IPS-11a (cell line): ENCODE results near the gene SPATA31C2.
"Not testable (repeated sequence)": the region's sequence is repeated elsewhere in the genome, so short reads cannot be mapped to it uniquely, and the experiment has no call there.

Experiments
- H3K4me3 ChIP-seq: one replicate; pipeline ENCODE4 v1.5.1; 2013; ENCODE audit warnings: low read depth, low read length, control low read depth

The SPATA31C2 gene

GRCh38 chr9:88138375-88138774 is at the start of gene SPATA31C2:
TSS of gene SPATA31C2 (minus strand) at chr9:88138475. CDS start at chr9:88138446, 29 bp downstream.
- H3K4me3 ChIP-seq = not testable (repeated sequence)

DNA sequence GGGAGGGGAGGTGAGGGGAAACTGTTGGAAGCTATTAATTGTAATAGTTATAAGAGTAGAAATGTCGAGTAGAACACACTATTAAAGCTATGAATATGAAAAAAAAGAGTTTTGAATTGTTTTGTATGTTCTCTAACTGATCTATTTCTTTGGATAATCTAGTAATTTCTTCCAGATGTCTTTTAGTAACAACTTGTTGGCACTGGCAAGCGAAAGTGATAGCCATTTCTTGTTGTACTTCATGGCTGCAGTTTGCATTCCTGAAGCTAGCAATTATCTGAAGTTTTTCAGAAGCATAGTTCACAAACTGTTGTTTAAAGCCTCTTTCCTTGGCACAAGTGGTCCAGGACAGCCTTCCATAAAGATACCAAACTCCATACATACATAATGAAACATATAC is 49.4 kb upstream of the SPATA31C2 start:
- H3K4me3 ChIP-seq = no peak overlapping the region

GRCh38 chr9:88186495-88187110 is 48.3 kb upstream of the SPATA31C2 start:
- H3K4me3 ChIP-seq = no peak overlapping the region

DNA sequence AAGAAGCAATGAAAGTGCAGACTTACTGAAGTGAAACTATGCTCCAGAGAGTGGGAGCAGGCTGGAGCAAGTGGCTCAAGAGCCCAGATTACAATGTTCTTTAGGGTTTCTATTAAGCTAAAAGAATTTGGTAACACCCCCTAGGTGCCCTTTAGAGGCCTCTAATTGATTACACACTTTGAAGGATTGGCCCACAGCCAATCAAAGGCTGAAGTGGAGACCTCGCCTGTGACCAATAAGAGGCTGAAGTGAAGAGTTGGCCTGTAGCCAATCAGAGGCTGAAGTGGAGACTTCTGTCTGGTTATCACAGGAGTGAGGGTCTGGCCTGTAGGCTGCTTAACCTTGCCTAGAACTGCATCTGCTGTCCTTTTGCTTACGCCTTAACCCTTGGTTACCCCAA is 46.7 kb upstream of the SPATA31C2 start:
- H3K4me3 ChIP-seq = no peak overlapping the region

GRCh38 chr9:88183798-88184495 is 45.7 kb upstream of the SPATA31C2 start:
- no peak overlapping the region for H3K4me3 ChIP-seq

GRCh38 chr9:88182501-88182900 is 44.2 kb upstream of the SPATA31C2 start:
- H3K4me3 ChIP-seq = no peak overlapping the region

DNA sequence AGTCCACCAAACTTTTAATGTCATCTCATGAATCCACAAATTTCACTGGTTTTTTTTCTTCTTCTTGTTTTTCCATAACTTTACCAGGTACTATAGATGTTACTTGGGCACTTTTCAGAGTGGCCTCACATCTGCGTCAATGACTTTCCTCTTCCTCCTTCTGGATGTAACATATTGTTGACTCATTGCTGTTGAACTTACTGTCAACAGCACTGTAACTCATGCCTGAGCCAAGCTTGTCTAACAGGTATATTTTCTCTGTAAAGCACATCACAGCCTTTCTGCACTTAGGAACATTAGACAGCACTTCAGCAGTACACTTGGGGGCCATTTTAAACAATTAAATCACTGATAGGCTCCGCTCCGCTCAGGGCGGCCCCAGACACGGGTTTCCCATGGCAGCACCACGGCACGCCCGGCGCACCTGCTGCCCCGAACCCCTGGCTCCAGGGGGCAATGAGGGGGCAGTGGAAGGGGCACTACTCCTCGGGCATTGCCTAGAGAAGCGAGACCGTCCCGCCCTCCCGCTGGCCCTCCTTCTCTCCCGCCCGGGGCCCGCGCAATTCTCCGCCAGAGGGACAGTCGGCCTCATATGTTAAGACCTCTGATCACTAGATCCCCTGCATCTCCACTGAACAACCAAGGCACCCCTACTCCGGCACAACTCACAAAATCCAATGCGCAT is 41.9 kb upstream of the SPATA31C2 start:
- no peak overlapping the region for H3K4me3 ChIP-seq

GRCh38 chr9:88179062-88179521 is 40.8 kb upstream of the SPATA31C2 start:
- H3K4me3 ChIP-seq = no peak overlapping the region

DNA sequence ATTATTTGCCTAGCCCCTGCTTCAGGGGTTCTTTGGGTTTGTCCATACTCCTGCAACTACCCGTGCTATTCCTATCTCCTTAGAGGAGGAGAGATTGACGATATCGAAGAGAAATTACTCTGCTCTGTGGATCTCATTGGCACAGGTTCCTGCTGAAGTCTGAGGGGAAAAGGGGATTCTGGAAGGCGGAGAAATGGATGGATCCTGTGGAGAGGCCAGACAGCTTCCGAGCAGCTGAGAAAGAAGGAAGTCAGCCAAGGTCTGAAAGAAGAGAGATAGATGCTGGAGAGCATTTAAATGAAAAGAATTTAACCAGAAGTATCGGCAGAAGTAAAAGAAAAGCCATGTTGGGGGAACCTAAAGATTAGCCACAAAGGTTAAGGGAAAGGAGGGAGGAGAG is 40.4 kb upstream of the SPATA31C2 start:
- H3K4me3 ChIP-seq = no peak overlapping the region

DNA sequence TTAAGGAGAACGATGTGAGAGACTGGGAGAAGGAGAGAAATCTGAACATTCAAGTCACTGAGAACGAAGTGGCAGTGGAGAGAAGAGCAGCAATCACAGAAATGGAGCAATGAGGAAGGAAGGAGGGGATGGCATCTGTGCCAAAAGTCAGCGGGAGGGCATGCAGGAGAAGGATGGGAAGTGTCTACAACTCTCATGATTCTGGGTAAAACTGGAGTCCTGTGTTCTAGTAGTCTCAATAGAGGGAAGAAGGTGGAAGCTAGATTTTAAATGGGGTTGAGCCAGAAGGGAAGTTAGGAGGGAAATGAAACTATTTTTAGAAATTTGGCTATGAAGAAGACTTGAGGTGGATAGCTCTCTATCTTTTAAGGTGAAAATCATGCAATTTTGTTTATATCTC is 39.1 kb upstream of the SPATA31C2 start:
- H3K4me3 ChIP-seq = no peak overlapping the region

DNA sequence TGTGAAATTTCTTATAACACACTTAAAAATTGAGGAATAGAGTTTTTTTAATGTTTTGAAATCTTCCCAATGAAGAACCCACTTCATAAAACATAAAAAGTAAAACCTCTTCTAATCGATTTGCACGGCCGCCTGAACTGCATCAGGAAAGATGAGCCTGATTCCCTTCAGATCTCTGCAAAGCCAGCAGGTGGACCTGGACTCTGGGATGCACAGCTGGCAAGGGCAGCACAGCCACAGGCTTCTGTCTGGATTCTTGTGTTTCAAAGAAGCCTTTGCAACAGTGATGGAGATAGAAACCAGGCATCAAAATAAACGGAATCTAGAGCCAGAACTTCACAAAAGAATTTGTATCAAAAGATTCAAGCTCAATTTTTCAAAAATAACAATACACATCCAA is 36.0 kb upstream of the SPATA31C2 start:
- no peak overlapping the region for H3K4me3 ChIP-seq

DNA sequence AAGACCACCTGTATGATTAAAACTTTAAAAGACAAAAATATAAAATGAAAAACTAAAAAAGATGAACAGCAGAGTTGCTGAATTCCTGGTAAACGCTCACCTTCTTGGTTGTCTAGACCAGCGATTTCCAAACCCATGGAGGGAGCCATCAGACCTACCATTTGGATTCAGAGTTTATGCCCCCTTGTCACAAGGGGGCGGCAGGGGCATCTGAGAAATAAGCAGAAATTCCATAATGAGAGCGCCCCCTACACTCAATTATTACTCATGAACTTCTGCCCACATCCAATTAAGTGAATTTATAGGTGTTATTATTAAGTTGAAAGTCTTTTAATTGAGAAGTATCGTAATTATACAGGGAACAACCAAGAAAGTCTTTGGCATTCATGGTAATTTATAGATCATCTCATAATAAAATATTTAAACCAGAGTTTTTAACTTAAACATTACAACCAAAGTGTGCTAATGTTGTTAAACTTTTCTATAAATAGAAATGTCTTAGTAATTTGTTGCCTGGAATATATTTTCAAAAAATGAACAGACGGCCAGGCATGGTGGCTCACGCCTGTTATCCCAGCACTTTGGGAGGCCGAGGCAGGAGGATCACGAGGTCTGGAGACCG is 35.2 kb upstream of the SPATA31C2 start:
- H3K4me3 ChIP-seq = no peak overlapping the region

DNA sequence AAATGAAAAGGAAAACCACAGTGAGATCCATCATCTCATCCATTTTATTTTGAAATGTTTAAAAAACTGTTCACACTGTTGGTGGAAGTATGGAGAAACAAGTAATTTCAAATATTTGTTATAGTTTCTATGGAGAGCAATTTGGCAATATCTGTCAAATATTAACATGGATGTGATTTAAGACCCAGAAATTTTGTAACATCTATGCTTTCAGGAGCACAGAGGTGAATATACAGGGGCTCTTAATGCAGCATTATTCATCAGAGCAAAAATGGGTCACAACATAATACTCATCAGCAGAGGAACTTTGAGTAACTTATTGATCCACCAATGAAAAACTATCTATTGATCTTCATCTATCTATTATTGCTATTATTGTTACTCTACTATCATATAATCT is 31.4 kb upstream of the SPATA31C2 start:
- H3K4me3 ChIP-seq = no peak overlapping the region

DNA sequence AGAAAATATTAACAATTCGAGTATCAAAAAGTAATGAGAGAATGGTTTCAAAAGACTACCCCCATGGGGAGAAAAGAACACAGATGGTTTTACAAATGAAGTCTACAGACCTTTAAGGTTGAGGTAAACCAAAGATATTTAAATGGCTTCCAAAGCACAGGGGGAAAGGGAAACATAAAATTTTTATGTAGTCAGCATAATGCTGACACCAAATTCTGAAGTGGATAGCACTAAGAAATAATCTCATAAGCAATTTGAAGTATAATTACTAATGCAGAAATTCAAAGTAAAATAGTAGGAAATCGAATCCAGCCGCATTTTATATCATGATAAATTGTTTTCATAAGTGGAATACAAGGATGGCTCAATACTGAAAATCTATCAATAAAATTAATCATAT is 30.3 kb upstream of the SPATA31C2 start:
- H3K4me3 ChIP-seq = no peak overlapping the region

GRCh38 chr9:88166660-88167059 is 28.4 kb upstream of the SPATA31C2 start:
- no peak overlapping the region for H3K4me3 ChIP-seq

DNA sequence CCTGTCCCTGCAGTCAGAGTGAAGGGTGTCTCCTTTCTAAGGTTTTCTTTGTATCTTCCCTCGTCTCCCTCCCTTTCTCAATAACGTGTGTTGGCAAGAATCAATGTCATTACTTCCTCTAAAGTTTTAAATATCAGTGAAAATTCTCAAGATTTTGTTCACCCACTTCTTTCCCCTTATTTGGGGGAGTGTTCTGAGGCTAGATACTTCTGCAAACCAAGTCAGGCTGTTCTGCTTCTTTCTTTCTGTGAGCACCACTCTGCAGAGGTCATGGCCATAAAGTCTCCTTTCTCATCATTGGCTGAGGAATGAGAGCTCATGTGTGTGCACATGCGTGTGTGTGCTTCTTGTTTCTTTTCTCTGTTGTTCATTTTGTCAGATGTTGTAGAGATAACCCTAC is 26.6 kb upstream of the SPATA31C2 start:
- no peak overlapping the region for H3K4me3 ChIP-seq

DNA sequence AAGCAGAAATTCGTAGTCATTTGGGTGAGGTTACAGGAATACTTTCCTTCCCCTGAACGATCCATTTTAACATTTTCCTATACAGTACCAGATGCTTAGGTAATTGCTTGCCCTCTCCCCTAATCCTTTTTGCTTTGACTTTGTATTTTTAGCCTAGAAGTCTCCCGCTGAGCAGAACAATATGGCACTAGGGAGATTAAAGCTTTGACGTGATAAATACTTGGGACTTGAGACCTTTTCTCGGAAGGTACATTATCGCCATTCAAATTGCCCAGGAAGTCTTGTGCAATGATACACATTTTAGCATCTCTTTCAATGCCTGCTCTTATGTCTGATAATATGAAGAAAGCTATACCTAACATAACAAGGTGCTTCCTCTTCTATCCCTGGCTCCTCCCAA is 22.9 kb upstream of the SPATA31C2 start:
- H3K4me3 ChIP-seq = no peak overlapping the region

DNA sequence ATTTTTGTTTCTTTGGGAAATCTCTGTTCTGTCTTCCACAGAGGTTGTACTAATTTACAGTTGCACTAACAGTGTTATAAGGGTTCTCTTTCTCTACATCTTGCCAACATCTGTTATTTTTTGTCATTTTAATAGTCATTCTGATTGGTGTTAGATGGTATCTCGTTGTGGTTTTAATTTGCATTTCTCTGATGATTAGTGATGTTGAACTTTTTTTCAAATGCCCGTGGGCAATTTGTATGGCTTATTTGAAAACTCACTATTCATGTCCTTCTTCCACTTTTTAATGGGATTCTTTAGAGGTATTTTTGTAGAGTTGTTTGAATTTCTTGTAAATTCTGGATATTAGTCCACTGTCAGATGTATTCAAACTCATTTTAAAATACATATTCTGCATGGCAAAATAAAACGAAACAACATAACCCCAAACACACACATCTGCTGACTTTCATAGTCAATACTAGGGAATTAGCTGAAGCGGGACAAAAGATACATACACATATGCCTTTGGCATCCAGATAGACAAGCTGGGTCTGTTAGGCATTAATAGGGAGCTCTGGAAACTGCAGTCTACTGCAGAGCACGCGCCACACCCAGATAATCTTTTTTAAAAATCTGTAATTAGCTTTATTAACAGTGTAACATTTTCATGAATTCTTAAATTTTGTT is 5.8 kb upstream of the SPATA31C2 start:
- H3K4me3 ChIP-seq = no peak overlapping the region

GRCh38 chr9:88143179-88143578 is 4.9 kb upstream of the SPATA31C2 start:
- H3K4me3 ChIP-seq = no peak overlapping the region

DNA sequence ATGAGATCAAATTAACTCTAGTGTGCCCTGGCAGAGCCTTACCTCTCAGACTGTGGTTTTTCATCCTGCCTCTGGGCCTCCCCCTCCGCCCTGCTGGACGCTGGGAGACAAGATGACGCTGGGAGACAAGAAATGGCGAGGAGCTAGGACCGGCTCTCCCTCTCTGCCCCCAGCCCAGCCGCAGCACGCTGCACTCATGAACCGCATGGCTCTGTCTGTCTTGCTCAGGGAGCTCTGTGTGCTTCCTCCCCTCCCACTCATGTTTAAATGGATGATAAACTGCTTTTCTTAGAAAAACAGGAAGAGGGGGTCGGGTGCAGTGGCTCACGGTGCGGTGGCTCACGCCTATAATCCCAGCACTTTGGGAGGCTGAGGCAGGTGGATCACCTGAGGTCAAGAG is 4.7 kb downstream of the SPATA31C2 start:
- not testable (repeated sequence) for H3K4me3 ChIP-seq

GRCh38 chr9:88129556-88129955 is 8.7 kb downstream of the SPATA31C2 start:
- H3K4me3 ChIP-seq = not testable (repeated sequence)
